Measurements from ENCODE around the gene HESX1.
A peak's percentile ranks its signal among the peaks of the same experiment; 100 is the strongest.

The HESX1 gene

GRCh38 chr3:57166660-57167059 lies 33.1 kb downstream of the HESX1 start:
- no peak for DNase-seq

DNA sequence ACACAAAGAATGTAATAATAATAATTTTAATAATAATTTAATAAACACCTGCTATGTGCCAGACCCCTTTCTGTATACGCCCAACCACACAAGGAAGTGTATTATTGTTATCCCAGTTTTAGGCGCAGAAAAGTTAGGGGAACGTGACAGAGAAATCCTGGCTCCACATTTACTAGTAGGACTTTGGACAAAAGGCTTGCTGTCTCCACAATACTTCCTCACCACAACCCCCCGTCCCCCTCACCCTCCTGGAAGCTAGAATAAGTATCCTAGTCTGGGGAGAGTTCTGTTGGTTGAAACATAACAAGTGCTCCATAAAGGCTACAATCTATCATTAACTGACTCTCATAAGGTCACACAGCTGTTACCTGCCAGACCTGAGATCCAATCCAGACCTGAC lies 34.1 kb downstream of the HESX1 start:
- DNase-seq, result no peak

GRCh38 chr3:57164657-57165573 lies 34.9 kb downstream of the HESX1 start, which contains the start of gene IL17RD:
Gene IL17RD (minus strand): TSS chr3:57165353. CDS start chr3:57165286, 67 bp downstream.
- DNase-seq, result peak; percentile 92

DNA sequence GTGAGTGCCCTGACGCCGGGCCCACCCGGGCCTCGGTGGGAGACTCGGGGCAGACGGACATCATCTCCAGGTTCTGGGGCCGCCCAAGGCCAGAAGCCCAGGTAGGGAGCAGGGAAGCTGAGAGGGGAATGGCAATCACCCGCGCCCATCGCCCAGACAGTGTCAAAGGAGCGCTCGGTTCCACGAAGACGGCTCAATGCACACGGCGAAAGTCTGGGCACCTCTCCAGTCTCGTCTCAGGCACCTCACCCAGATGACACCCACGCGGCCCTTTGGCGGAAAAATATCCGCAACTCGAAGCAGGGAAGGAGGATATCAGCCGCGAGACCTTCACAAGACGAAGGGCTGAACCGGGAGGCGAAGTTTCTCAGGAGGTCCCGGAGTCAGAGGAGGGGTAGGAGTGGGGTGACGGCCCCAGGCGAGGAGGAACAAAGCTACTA lies 35.5 kb downstream of the HESX1 start:
- peak; percentile 61 for DNase-seq

DNA sequence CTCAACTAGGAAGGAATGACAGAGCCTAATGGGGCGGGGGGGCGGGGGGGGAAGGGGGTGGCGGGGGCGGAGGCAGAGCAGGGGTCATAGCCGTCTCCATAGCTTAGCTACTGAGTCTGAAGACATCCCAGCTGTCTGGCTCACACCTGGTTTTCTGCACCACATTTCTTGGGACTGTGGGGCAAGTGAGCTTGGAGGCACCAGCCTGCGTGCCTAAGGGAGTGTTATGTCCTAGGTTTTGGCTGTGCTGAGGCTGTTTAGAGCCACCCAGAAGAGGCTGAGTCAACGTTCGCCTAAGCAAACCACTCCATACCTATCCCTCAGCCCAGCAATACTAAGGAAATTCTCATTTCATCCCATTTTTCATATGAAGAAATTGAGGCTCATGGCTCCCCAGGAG lies 36.0 kb downstream of the HESX1 start:
- DNase-seq, result no peak

- DNase-seq, result no peak
Measured at GRCh38 chr3:57161915-57162314, 37.9 kb downstream of the HESX1 start.

- peak; percentile 53 for DNase-seq
Measured at GRCh38 chr3:57160765-57161538, 38.8 kb downstream of the HESX1 start.

- DNase-seq, result peak; percentile 78
Measured at GRCh38 chr3:57160076-57160764, 39.6 kb downstream of the HESX1 start.

GRCh38 chr3:57158813-57159738 lies 40.7 kb downstream of the HESX1 start:
- no peak for DNase-seq

DNA sequence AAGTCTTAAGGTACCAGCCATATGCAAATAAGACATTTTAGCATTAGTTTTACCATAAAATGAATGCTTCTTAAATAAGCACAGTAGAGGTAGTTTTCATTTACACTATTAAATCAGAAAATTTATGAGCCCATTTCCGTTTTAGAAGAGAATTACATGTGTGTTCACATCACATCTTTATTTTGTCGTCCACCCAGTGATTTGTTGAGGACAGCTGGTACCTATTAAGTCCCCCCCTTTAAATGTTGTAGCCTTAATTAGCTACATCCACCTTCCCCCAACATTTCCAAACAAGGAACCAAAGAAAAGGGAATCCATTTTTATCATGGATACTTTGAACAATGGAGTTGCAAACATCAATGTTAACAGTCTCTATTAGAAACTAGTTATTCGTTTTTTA lies 41.5 kb downstream of the HESX1 start:
- no peak for DNase-seq

- no peak for DNase-seq
Measured at GRCh38 chr3:57157545-57157944, 42.2 kb downstream of the HESX1 start.

DNA sequence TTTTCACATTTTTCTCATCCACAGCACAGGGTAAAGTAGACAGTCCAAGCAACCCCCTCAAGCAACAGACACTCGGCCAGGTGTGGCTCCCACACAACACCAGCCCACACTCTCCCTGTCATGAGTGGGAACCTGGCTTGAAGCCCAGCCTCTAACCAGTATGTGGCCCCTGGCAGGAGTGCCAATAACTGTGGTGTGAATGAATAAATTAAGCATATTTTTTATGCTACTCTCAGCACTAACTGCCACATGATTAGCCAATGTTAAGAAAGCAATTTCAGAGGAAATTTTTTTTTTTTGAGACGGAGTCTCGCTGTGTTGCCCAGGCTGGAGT lies 44.5 kb downstream of the HESX1 start:
- DNase-seq, result no peak

GRCh38 chr3:57154470-57155309 lies 45.1 kb downstream of the HESX1 start:
- DNase-seq, result no peak

DNA sequence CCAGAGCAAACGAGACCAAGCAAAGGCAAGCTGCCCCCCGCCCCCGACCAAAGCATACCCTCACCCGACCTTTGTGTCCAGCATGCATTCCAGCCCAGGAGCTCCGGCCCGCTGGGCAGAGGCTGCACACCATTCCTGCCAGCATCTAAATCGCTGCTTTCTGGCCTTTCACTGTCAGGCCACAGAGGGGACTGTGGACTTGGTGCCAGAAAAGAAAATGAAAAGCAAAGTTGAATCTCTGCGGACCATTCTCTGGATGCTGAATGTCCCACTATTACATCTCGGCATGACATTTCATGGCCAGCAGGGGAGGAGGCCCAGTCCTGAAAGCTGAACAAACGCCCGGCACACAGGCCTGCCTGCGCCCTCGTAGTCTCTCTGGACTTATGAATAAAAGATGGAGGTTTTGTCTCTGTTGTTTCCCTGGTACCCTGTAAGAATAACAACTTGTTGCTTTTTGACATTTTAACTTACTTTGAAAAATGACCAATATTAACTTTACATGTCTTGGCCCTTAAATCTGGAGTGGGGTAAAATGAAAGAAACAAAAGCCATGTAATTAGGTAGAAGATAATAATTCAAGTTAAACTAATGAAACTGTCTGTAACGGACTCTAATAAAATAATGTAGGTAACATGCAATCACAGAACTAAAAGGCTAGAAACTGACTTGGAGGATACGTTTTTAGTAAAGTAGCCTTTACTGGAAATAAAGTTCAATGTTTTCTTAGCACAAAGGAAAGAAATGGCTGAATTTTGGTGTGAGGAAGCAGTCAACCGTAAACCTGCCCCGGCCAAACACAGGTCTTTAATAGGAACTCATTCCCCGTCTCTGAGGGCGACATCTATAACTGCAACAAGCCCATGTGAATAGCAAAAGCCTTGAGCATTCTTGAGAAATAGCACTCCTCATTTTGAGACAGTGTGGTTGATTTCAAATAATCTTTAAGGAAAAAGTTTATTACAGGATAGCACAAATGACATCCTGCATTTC lies 47.3 kb downstream of the HESX1 start:
- DNase-seq, result peak; percentile 44

- DNase-seq, result no peak
Measured at GRCh38 chr3:57151749-57152148, 48.0 kb downstream of the HESX1 start.

GRCh38 chr3:57151021-57151449 lies 48.7 kb downstream of the HESX1 start:
- no peak for DNase-seq

DNA sequence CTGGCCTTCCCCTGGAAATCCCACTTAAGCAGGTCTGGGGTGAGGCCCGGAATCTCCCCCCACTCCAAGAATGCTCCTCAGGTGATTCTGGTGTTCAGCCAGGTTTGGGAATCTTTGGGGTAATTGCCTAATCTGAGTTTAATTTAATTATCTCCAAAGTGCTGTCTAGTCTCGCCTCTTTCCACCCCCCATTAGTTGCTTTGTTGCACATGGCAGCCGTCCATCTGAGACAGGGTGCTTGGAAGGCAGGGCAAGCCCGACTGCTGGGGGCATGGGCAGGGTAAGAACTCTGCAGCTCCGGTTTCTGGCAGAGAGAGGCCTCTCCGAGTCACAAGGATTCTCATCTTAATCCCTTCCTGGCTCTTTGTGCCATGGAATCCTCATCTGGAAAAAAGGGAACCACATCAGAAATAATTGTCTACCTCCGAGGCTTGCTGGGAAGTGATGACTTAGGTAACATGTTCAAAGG lies 49.6 kb downstream of the HESX1 start:
- DNase-seq, result peak; percentile 71
